CD14-positive monocyte (primary cell): Measurements from ENCODE around the gene SLA2. TPM values are rescaled to one million over a fixed set of nuclear protein-coding genes. Genes with fewer than 3 reads are reported as not detected.
A peak's percentile ranks its signal among the peaks of the same experiment; 100 is the strongest.

ENCODE experiments used
- DNase-seq, 3 donors: peaks; one replicate each; pipeline ENCODE4 v3.0.0-alpha.2; 2011 to 2022
- H2AFZ ChIP-seq: 2 replicates; pipeline ENCODE4 v1.6.0; 2012; ENCODE audit warnings: mild to moderate bottlenecking, low read depth, low read length, inconsistent platforms; ENCODE audit not compliant: insufficient read depth, poor library complexity, severe bottlenecking
- H3K27ac ChIP-seq, 2 donors: 1 replicate in 1 of 2; 2 replicates in 1 of 2; pipeline ENCODE4 v1.5.1; 2012 to 2013; ENCODE audit warnings: low read length in 2 of 2, control low read depth in 1 of 2, inconsistent platforms in 1 of 2, low read depth in 1 of 2, mild to moderate bottlenecking in 1 of 2
- H3K27me3 ChIP-seq, 2 donors: one replicate each; pipeline versions ENCODE4 v1.6.0 to v1.6.1; 2011 to 2013; ENCODE audit warnings: low read length in 2 of 2; ENCODE audit not compliant: control insufficient read depth in 2 of 2, insufficient read depth in 2 of 2
- H3K36me3 ChIP-seq, 2 donors: replicated peaks in 1 of 2; 1 replicate in 1 of 2; 2 replicates in 1 of 2; pipeline versions ENCODE4 v1.5.1 to v1.6.1; 2012 to 2013; ENCODE audit warnings: low read length in 2 of 2, control low read depth in 1 of 2, inconsistent platforms in 1 of 2, mild to moderate bottlenecking in 1 of 2; ENCODE audit not compliant: insufficient read depth in 2 of 2, control insufficient read depth in 1 of 2
- H3K4me1 ChIP-seq, 2 donors: 1 replicate in 1 of 2; 2 replicates in 1 of 2; pipeline versions ENCODE4 v1.5.1 to v1.6.1; 2012 to 2013; ENCODE audit warnings: low read length in 2 of 2, control low read depth in 1 of 2, inconsistent platforms in 1 of 2, mild to moderate bottlenecking in 1 of 2, moderate library complexity in 1 of 2; ENCODE audit not compliant: insufficient read depth in 2 of 2, control insufficient read depth in 1 of 2
- H3K4me2 ChIP-seq: replicated peaks from 2 replicates; pipeline ENCODE3; 2012; ENCODE audit warnings: low read length, moderate library complexity, mild to moderate bottlenecking; ENCODE audit not compliant: poor library complexity, severe bottlenecking; ENCODE audit errors: extremely low read depth
- H3K4me3 ChIP-seq, 3 experiments: fragments of 200-600 bp in 1 of 3; sonication (generic) in 1 of 3; replicated peaks in 1 of 3; 1 replicate in 2 of 3; 2 replicates in 1 of 3; pipeline ENCODE4 v1.5.1; 2011 to 2013; ENCODE audit warnings: low read length in 3 of 3, mild to moderate bottlenecking in 3 of 3, control low read depth in 2 of 3, low read depth in 2 of 3, inconsistent platforms in 1 of 3, moderate library complexity in 1 of 3
- H3K79me2 ChIP-seq: 2 replicates; pipeline ENCODE4 v1.6.0; 2012; ENCODE audit warnings: mild to moderate bottlenecking, control low read depth, inconsistent platforms, low read length, moderate library complexity; ENCODE audit not compliant: insufficient read depth
- H3K9ac ChIP-seq: 2 replicates; pipeline ENCODE4 v1.6.0; 2017; ENCODE audit warnings: low read length, mild to moderate bottlenecking; ENCODE audit not compliant: insufficient read depth, poor library complexity, severe bottlenecking
- H3K9me3 ChIP-seq, 2 donors: replicated peaks in 1 of 2; 1 replicate in 1 of 2; 2 replicates in 1 of 2; pipeline versions ENCODE4 v1.5.1 to v1.6.1; 2012 to 2013; ENCODE audit warnings: low read length in 2 of 2, control low read depth in 1 of 2; ENCODE audit not compliant: control insufficient read depth in 1 of 2, insufficient read depth in 1 of 2
- H4K20me1 ChIP-seq: 2 replicates; pipeline ENCODE4 v1.6.0; 2012; ENCODE audit warnings: mild to moderate bottlenecking, low read length, control low read depth, moderate library complexity; ENCODE audit not compliant: insufficient read depth
- H3K27ac Mint-ChIP-seq, 7 donors: one replicate each; pipeline ENCODE4 v1.8.0; 2020; ENCODE audit warnings: mild to moderate bottlenecking in 7 of 7, mixed read lengths in 7 of 7, moderate library complexity in 6 of 7, inconsistent platforms in 2 of 7
- H3K27me3 Mint-ChIP-seq, 3 donors: one replicate each; pipeline ENCODE4 v1.8.0; 2021 to 2022; ENCODE audit warnings: low read depth in 3 of 3, mild to moderate bottlenecking in 3 of 3, mixed read lengths in 3 of 3, moderate library complexity in 3 of 3, inconsistent platforms in 1 of 3
- H3K36me3 Mint-ChIP-seq, 2 donors: one replicate each; pipeline ENCODE4 v1.8.0; 2020; ENCODE audit warnings: mixed read lengths in 2 of 2, inconsistent platforms in 1 of 2, mild to moderate bottlenecking in 1 of 2
- H3K4me1 Mint-ChIP-seq: one replicate; pipeline ENCODE4 v1.8.0; 2020; ENCODE audit warnings: mild to moderate bottlenecking, mixed read lengths
- H3K4me3 Mint-ChIP-seq, 2 donors: one replicate each; pipeline ENCODE4 v1.8.0; 2020; ENCODE audit warnings: mild to moderate bottlenecking in 2 of 2, mixed read lengths in 2 of 2, moderate library complexity in 1 of 2
- H3K9me3 Mint-ChIP-seq, 7 donors: one replicate each; pipeline ENCODE4 v1.8.0; 2020 to 2022; ENCODE audit warnings: mixed read lengths in 7 of 7, mild to moderate bottlenecking in 6 of 7, moderate library complexity in 6 of 7, inconsistent platforms in 2 of 7
- CTCF ChIP-seq: fragments of 200-600 bp; IDR thresholded peaks from one replicate; pipeline ENCODE4 v1.8.0; 2022; ENCODE audit warnings: antibody characterized with exemption, mild to moderate bottlenecking
- WGBS: methylation state at CpG from one replicate; pipeline ENCODE4 v1.1.5; 2013; ENCODE audit warnings: missing lambda C conversion rate; ENCODE audit not compliant: insufficient coverage; 5-methylcytosine and 5-hydroxymethylcytosine counted together
- intact Hi-C, 2 donors: fragments of 100-400 bp; cut with micrococcal nuclease; formaldehyde crosslinking; loops; one replicate each; pipeline versions ENCODE4 v1.15.0 to v1.15.1; 2023
- polyA plus RNA-seq, 3 donors: library from polyadenylated mRNA; depleted of rRNA in 1 of 3; unstranded in 2 of 3; stranded (reverse) in 1 of 3; fragments of 300-500 nt in 2 of 3; fragments of >200 nt in 1 of 3; fragmentation: Illumina TruSeq in 2 of 3; gene quantifications; 1 replicate in 2 of 3; 2 replicates in 1 of 3; pipeline ENCODE4 v1.2.3, GENCODE V29; 2012 to 2021

The SLA2 gene
- polyA plus RNA-seq, 3 donors, result 0.16 to 0.19 (median 0.17) TPM

GRCh38 chr20:36646678-36647077, 682 bp upstream of the SLA2 start:
- H3K4me1 Mint-ChIP-seq, result peaks cover 15% of the 10 kb centered on the region
- no peak overlapping the region for H2AFZ ChIP-seq
- no peaks in the 10 kb centered on the region for H3K9me3 ChIP-seq
- H3K27me3 ChIP-seq, result no peaks in the 10 kb centered on the region
- H3K4me2 ChIP-seq, result no peak overlapping the region
- peaks cover 0 to 2% (median 1%) of the 10 kb centered on the region in 3 donors for H3K27me3 Mint-ChIP-seq
- no peak overlapping the region for H3K27ac ChIP-seq
- no peak overlapping the region for H3K9ac ChIP-seq
- peak overlapping the region in 1 of 7 donors; percentile 67 for H3K27ac Mint-ChIP-seq
- intact Hi-C loops, result no loop called here
- no peak overlapping the region for H3K4me3 ChIP-seq
- 100% methylated on average over 1 of the region's 3 CpGs for WGBS
- H3K4me1 ChIP-seq, result peaks cover 11 to 13% of the 10 kb centered on the region in 2 donors
- peaks cover 0 to 3% of the 10 kb centered on the region in 2 donors for H3K36me3 ChIP-seq
- peaks cover 2 to 5% of the 10 kb centered on the region in 2 donors for H3K36me3 Mint-ChIP-seq
- no peak for TF ChIP-seq CTCF
- H3K79me2 ChIP-seq, result no peaks in the 10 kb centered on the region
- DNase-seq, result no peak
- no peaks in the 10 kb centered on the region for H3K9me3 Mint-ChIP-seq
- no peaks in the 10 kb centered on the region for H4K20me1 ChIP-seq
- no peak overlapping the region for H3K4me3 Mint-ChIP-seq

- intact Hi-C loops, result no loop called here
- no peak for TF ChIP-seq CTCF
- H2AFZ ChIP-seq, result no peak overlapping the region
- H3K27me3 ChIP-seq, result no peaks in the 10 kb centered on the region
- H3K79me2 ChIP-seq, result no peaks in the 10 kb centered on the region
- no peak overlapping the region for H3K4me3 ChIP-seq
- Mint-ChIP-seq H3K27me3 (peaks cover 0 to 2% (median 1%) of the 10 kb centered on the region in 3 donors), H3K9me3 (no peaks in the 10 kb centered on the region), H3K36me3 (no peaks in the 10 kb centered on the region), H3K4me3 (peak overlapping the region in 1 of 2 donors; percentile 56), H3K4me1 (peaks cover 15% of the 10 kb centered on the region), H3K27ac (peak overlapping the region in 3 of 7 donors; percentile 31 to 80 (median 68))
- no peaks in the 10 kb centered on the region for H3K9me3 ChIP-seq
- H4K20me1 ChIP-seq, result no peaks in the 10 kb centered on the region
- H3K4me2 ChIP-seq, result no peak overlapping the region
- H3K27ac ChIP-seq, result no peak overlapping the region
- WGBS, result 100% methylated on average over 2 of the region's 7 CpGs
- H3K9ac ChIP-seq, result no peak overlapping the region
- DNase-seq, result no peak
- H3K4me1 ChIP-seq, result peaks cover 11 to 13% of the 10 kb centered on the region in 2 donors
- H3K36me3 ChIP-seq, result no peaks in the 10 kb centered on the region
Measured at GRCh38 chr20:36645353-36645752, 643 bp downstream of the SLA2 start.
